ENCODE results near the gene VSX2.
"Not testable (repeated sequence)": the region's sequence is repeated elsewhere in the genome, so short reads cannot be mapped to it uniquely, and the experiment has no call there.

Gene VSX2

DNA sequence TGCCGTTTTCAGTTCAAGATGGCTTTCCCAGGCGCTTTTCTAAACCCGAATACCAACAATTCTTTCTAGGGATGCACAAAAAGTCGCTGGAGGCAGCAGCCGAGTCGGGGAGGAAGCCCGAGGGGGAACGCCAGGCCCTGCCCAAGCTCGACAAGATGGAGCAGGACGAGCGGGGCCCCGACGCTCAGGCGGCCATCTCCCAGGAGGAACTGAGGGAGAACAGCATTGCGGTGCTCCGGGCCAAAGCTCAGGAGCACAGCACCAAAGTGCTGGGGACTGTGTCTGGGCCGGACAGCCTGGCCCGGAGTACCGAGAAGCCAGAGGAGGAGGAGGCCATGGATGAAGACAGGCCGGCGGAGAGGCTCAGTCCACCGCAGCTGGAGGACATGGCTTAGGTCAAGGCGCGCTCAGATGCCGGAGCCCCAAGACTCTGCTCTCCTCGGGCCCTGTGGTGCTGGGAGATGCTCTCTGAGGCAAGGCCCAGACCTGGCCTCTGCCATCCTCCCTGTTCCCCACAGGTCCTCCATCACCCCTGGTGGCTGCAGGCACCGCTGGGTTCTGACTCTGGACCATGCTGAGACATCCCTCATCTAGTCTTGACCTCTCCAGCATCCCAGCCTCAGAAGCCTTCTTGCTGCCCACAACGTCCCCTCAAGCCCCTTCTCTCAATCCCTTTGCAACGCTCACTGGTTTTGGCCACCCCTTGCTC is 21.4 kb downstream of the VSX2 start:
- no peak for DNase-seq

DNA sequence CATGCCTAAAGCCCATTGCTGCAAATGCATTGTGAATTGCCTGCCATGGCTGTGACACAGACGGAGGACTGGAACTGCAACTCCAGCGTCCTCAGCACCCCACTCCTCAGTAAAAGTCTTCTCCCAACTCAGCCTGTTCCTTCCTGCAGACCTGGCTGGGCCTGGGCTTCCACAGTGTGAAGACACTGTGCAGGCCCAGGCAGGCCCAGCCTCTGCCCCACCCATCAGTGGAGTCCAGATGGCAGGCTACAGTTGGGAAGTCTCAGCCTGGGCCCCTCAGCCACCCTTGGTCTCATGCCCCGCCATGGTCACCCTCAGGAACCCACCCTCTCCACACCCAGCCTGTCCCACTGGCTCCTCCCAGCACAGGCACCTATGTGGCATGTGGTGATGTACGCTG is 22.0 kb downstream of the VSX2 start:
- DNase-seq: no peak

DNA sequence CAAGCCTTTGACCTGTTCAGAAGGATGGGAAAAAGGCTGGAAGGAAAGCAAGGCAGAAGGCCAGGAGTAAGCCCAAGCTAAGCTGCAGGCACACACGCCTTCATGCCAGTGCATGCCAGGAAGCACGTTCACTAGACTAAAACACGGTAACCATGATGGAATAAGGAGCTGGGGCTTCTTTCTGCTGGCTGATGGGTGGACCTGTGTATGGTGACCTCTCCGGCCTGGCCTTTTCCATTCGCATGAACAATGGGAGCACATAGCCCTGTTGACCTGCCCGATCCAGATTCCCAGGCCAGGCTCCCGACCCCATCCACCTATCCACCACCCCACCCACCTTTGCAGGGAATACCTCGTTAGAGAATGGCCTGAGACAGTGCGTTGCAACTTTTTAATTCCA is 22.8 kb downstream of the VSX2 start:
- DNase-seq: no peak

- DNase-seq: no peak
Measured at GRCh38 chr14:74263181-74263580, 23.9 kb downstream of the VSX2 start.

DNA sequence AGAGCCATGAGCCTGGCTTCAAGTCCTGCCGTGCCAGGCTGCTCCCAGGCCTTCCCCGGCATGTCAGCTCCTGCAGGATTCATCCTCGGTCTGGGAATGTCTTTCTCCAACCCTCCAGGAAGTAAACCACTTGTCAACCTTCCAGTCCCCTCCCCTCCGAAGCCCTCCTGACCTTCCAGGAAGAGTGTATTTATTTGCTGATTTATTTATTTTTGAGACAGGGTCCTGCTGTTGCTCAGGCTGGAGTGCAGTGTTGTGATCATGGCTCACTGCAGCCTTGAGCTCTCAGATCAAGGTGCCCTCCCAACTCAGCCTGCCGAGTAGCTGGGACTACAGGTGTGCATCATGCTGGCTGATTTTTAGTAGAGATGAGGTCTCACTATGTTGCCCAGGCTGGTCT is 24.7 kb downstream of the VSX2 start:
- no peak for DNase-seq

DNA sequence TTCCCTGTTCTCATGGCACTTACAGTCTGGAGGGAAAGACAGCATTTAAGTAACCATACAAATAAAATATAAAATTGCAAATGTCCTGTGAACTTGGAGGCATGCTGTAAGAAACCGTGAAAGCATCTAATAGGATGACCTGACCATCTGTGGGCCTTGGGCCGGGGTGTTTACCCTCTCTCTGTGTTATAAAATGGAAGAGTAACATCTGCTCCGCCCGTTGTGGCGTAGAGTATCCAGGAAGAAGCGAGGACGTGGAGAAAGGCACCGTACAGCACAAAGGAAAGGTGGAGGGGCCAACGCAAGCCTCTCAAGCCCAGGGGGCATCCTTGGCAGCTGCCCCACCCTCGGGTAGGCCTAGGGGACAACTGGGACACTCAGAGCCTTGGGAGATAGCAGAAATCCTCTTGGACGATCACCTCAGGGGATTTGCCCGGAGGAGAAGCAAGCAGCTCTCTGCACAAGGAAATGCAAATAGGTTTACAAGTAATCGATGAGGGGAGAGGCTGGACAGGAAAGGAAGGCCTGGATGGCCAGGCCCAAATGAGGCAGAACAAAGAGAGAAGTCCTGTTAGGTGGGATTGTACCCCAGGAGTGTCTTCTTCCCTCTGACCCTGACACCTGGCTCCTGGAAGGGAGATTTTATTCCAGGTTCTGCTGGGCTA is 26.2 kb downstream of the VSX2 start:
- DNase-seq: no peak

GRCh38 chr14:74267588-74267987 is 28.3 kb downstream of the VSX2 start:
- no peak for DNase-seq

DNA sequence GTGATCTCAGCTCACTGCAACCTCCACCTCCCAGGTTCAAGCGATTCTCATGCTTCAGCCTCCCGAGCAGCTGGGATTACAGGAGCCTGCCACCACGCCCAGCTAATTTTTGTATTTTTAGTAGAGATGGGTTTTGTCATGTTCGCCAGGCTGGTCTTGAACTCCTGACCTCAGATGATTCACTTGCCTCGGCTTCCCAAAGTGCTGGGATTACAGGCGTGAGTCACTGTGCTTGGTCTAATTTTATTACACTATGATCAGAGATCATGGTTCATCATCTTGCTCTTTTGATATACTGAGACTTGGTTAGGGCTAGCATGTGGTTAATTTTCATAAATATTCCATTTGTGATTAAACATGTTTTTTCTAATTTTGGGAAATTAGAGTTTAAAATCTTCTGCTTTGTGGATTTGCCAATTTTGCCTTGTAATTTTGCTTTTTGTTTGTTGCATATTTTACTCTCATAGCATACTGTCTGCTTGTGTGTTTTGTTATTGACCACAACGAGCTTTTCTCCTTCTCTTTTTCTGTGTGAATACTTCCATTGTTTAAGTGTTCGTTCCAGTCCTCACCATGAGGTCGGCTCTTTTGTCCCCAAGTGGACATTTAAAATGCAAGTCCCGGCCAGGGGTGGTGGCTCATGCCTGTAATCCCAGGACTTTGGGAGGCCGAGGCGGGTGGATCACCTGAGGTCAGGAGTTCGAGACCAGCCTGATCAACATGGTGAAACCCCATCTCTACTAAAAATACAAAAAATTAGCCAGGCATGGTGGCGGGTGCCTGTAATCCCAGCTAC is 31.3 kb downstream of the VSX2 start:
- DNase-seq: not testable (repeated sequence)

DNA sequence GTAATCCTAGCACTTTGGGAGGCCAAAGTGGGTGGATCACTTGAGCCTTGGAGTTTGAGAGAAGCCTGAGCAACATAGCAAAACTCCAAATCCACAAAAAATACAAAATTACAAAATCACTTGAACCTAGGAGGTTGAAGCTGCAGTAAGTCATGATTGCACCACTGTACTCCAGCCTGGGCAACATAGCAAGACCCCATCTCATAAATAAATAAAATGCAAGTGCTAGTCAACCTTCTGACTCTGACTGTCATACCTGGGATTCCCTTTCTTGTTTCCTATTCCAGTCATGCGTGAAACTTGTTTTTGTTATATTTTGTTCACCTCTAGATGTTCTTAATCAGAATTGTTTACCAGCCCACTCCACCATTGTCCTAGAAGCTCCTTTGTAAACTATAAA is 32.1 kb downstream of the VSX2 start:
- DNase-seq: no peak

GRCh38 chr14:74275241-74275841 is 36.1 kb downstream of the VSX2 start:
- no peak for DNase-seq

- DNase-seq: no peak
Measured at GRCh38 chr14:74278080-74278479, 38.8 kb downstream of the VSX2 start.

DNA sequence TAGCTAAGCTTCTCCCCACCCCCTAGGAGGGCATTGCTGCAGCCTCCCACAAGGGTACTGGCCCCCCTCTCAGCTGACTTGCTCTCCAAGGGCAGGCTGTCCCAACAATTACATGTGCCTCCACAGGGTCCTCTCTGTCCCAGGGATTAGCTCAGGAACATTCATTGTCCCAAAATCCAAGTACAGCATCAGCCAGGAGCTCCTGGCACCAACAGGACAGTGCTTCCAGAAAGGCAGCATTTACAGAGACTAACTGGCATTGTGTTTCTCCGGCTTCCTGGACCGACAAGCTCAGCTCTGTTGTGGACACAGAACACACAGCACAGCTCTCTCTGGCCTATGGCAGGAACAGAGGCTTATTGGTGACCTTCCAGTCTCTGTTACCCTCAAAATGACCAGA is 41.8 kb downstream of the VSX2 start:
- DNase-seq: no peak

DNA sequence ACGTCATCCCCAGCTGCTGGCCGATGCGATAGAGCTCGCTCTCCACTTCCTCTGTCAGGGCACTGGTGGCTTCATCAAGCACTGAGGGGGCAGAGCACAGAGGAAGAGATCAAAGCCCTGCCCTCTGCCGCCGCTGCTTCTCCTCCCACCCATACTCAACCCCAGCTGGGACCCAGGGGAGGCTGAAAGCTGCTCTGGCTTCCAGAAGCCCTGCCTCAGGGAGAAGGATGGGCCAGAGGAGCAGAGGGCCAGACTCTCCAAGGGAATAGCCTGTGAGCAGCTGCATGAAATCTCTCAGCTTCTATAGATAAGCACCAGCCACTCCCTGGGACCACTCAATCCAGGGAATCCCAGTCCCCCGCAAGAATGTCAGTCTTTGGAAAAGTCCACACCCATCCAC is 47.5 kb downstream of the VSX2 start:
- DNase-seq: no peak

- no peak for DNase-seq
Measured at GRCh38 chr14:74289801-74290200, 50.6 kb downstream of the VSX2 start.

DNA sequence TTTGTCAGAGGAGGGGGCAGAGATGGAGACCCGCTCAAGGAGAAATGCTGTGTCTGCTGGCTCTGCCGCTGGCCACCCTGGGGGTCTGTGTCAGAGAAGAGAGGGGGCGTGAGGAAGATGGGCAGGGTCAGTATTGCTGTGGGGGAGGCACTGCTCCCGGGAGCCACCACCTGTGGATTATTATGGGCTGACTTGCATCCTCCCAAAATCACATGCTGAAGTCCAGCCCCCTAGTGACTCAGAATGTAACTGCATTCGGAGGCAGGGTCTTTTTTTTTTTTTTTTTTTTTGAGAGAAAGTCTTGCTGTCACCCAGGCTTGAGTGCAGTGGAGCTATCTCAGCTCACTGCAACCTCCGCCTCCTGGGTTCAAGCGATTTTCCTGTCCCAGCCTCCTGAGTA is 51.2 kb downstream of the VSX2 start:
- no peak for DNase-seq

DNA sequence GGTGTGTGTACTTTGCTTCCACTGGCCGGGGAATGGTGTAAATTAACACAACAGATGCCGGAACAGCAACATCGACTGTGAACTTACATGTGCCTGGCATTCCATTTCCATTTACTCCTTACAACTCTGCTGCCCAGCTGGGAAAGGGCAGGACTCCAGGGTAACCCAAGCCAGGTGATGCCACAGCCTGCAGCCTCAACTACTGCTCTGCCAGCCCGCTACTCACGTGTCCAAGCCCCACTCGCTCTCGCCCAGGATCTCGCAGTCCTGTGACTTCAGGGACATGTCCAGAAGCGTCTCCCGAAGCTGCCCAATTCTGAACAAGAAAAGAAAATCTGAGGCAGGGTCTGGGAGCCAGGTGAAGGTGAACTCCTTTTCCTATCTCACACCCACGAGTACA is 52.8 kb downstream of the VSX2 start:
- DNase-seq: no peak

GRCh38 chr14:74293606-74294005 is 54.4 kb downstream of the VSX2 start:
- DNase-seq: no peak

DNA sequence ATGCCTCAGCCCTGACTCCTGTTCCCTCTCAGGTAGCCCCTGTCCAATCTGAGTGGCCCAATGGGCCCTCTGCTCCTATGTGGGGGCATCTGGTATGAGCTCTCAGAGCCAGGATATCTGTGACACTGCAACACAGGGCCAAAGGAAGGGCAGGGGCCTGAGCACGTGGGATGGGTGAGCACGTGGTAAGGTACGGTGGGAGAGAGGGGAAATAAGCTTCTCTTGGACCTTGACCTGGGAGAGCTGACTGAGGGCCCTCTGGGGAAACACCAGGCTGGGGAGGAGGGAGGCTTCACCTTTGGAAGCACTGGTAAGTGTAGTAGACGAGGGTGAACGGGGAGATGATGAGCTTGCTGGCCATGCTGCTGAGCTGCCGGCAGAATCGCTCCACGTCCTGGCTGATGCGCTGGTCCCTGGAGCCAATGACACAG is 56.8 kb downstream of the VSX2 start:
- no peak for DNase-seq

DNA sequence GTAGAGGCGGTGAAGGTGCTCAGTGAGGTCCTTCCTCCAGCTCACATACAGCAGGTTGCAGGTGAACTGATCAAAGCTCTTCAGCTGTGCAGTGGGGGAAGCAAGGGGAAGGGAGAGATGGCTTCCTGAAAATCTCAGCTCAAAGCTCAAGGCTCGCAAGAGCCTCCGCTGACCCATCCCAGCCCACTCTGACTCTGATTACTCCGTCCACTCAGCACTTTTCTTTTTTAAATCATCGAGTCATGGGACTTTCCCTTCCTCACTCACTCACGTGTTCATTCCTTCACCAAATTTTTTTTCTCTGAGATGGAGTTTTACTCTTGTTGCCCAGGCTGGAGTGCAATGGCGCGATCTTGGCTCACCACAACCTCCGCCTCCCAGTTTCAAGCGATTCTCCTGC is 58.7 kb downstream of the VSX2 start:
- DNase-seq: no peak

DNA sequence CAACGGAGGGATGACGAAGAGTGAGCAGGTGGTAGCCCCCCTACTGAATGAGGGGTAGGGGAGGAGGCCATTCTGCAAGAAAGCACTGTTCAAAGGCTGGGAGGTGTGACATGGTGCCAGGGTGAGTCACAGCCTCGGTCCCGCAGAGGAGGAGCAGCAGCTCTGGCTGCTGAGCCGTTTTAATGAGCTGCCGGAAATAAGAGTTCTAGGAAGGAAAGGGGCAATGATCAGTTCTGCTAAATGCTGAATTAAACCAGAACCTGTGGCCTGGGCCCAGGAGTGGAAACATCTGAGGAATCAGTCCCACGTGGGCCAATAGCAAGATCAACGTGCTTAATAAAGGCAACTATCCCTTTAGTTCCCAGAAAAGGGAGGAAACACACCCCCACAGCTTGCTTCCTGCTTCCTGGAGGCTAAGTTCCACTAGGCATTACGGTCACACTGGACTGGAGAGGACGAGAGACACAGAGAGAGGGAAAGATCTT is 59.9 kb downstream of the VSX2 start:
- no peak for DNase-seq

DNA sequence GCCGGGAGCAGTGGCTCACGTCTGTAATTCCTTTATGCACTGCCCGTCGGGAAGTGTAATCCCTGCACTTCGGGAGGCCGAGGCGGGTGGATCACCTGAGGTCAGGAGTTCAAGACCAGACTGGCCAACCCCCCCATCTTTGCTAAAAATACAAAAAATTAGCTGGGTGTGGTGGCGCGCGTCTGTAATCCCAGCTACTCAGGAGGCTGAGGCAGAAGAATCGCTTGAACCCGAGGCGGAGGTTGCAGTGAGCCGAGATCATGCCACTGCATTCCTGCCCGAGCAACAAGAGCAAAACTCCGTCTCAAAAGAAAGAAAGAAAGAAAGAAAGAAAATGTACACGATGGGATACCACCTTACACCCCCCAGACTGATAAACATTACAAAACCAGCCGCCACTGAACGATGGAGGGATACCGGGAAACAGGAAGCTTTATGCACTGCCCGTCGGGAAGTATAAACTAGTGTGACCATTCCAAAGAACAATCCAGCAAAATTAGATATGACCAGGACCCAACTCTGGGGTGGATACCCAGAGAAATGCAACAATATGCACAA is 62.4 kb downstream of the VSX2 start:
- DNase-seq: peak in 1 of 6 experiments; percentile 16

DNA sequence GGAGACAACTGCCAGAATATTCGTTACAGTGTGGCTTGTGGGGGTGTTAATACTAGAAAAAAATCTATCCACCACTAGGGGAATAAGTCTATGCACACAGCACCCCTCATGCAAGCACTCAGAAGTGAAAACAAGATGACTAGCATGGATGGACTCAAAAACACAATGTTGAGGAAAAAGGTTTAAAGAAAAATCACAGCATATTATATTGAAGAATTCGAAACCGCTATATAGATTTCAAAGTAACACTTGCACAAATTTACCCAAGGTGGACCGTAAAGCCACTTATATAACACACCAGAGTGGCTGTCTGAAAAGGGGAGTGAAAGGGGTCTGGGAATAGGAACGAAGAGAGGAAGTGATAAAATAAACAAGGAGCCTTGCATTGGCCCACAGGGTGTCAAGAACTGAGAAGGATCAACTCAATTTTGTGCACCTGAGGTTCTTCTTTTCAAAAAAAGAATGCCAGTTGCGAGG is 62.9 kb downstream of the VSX2 start:
- DNase-seq: peak in 3 of 6 experiments; percentile 43 to 64 (median 55)

All from stimulated activated naive CD4-positive, alpha-beta T cell (primary cell).